NOMO-1 (cell line): ENCODE results near the gene EGFLAM.
"Not testable (repeated sequence)": the region's sequence is repeated elsewhere in the genome, so short reads cannot be mapped to it uniquely, and the experiment has no call there.

ENCODE experiments used
- DNase-seq, 2 experiments: peaks; one replicate each; lab custom pipeline; 2025; ENCODE audit not compliant: unreplicated experiment in 2 of 2; lab: John Stamatoyannopoulos, UW

The EGFLAM gene

GRCh38 chr5:38413696-38414095, 155.3 kb downstream of the EGFLAM start:
- DNase-seq = no peak

DNA sequence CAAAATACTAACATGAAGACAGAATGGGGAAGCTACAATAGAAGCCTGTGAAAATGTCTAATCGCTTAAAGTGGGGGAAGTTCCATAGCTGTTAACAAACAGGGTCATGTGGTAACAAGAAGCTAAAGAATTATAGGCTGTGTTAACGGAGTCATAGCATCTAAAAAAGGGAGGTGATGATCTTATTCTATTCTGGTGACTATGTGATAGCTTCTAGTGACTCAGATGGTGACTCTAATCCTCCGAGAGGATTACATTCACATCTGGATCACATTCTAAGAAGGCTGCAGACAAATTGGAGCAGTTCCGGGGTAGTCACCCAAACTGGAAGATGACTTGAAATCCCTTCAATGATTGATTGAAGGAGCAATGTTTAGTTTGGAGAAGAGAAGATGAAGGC, 156.0 kb downstream of the EGFLAM start:
- DNase-seq = no peak

- not testable (repeated sequence) for DNase-seq
Observed at GRCh38 chr5:38415772-38416171, 157.4 kb downstream of the EGFLAM start.

GRCh38 chr5:38417658-38418017, 159.3 kb downstream of the EGFLAM start:
- no peak for DNase-seq

DNA sequence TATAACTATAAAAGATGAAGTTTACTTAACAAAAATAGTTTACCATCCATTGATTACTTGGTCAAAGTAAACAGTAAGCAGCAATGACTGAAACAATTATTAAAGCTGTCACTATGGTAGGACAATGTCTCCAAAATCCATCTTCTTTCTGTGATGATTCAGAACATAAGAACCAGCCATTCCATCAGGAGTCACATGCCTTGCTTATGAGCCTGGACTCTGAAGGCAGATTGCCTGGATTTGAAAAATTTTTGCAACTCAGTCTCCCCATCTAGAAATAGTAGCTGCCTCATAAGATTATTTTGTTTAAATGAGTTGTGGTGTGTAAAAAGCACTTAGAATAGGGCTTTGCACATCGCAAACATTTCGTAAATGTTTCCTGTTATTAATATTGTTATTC, 161.9 kb downstream of the EGFLAM start:
- no peak for DNase-seq

DNA sequence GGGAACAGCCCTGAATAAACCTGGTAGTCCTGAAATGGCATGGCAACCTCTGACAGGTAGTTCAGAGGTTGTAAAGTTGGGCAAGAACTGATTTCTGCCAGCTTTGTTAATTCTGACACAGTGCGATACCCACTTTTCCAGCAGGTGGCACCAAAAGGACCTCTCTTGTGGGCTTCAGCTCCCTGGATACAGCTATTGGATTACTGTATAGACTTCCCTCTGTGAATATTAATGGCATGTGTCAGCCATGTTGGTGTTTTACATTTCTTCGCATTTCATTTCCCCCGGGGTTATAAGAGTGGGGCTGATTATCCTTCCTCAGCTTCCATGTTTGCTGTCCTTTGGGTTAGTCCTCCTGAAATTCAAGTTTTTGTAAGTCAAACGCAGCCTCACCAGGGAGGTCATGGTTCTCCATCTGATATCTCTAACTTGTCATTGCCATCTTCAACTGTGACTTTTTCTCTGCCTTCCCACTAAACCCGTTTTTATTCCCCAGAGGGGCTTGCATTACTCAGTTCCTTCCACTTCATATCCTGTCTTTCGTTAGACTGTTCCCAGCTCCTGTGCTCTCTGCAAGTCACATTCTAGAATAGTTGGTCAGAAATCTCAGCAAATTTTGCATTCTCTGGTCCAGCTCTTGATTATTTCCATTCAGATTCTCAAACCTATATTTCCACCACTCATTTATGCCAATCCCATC, 162.5 kb downstream of the EGFLAM start:
- DNase-seq = peak; percentile 23 to 45

DNA sequence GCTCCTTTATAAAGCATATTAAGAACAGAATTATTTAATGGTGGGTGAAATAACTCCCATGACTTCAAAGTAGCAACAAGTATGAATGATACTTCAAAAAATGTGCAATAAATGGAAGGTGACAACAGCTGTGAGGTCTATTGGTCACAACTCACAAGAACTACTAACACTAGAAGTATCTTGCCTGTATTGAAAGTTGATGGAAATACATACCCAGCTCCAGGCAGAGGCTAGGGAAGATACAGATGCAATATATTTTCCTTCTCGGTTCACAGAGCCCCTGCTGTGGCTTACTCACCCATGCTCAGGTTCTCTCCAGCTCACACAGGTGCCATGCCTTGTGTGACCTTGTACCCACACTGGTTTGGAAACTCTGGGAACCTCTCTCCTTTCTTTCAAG, 164.3 kb downstream of the EGFLAM start:
- no peak for DNase-seq

GRCh38 chr5:38423276-38424147, 165.2 kb downstream of the EGFLAM start:
- DNase-seq = no peak

- DNase-seq = no peak
Observed at GRCh38 chr5:38424148-38425060, 166.0 kb downstream of the EGFLAM start.

GRCh38 chr5:38426490-38426889, 168.1 kb downstream of the EGFLAM start:
- DNase-seq = no peak

- DNase-seq = no peak
Observed at GRCh38 chr5:38426986-38427950, 168.9 kb downstream of the EGFLAM start.

DNA sequence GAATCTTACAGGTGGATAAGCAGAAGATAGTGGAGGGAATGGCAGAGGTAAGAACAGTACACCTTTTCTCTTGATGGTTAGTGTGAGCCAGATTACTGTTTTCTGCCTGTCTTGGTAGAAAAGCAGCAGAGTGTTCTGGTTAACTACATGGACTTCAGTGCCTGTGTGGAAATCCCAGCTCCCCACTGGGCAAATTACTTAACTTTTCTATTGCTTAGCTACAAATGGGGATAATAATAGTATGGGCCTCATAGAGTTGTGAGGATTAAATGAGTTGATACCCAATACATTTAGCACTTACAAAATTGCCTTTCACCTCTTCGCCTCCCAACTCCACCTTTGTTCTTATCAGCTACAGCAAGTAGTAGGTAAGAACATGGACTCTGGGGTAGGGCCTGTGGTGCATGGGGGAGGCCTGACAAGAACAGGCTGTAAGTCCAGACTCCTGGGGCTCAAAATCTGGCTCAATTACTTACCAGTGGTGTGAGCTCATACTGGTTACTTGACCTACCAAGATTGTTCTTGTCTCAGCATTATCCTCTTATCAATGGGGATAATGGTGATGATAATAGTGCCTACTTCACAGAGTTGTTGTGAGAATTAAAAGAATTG, 173.0 kb downstream of the EGFLAM start:
- DNase-seq = no peak

DNA sequence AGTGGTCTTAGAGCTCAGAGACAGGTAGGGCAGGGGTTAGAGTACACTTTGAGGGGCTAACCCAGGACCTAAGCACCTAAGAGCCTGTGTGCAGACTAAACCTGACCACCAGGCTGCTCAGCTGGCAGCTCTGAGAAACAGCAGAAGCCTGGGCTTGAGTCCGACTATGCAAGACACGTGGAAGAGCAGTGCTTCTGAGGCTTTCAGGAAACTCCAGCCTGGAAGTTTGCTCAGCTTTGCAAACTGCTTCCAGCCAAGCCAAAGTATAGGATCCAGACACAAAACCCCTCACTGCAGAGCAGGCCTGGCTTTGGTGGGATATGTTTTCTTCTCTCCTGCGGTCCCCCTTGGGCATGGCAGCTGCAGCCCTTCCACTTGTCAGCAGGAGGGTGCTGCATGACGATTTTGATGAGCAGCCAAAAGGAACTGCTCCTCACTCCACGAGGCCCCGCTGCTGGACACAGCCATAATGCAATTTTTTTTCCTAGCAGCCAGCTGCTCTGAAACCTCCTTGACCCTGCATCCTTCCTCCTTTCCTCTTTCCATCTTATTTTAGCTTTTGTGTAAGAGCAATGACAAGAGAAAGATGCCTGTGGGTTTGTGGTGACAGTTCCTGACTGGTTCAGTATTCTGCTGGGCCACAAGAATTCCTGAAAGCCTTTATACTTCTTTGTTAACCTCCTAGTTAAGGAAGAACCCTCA, 175.0 kb downstream of the EGFLAM start:
- DNase-seq = no peak

- DNase-seq = no peak
Observed at GRCh38 chr5:38434966-38435705, 176.8 kb downstream of the EGFLAM start.

GRCh38 chr5:38438757-38439156, 180.4 kb downstream of the EGFLAM start:
- DNase-seq = no peak

GRCh38 chr5:38441453-38442246, 183.3 kb downstream of the EGFLAM start:
- peak; percentile 90 to 97 for DNase-seq

GRCh38 chr5:38442247-38442573, 183.9 kb downstream of the EGFLAM start:
- DNase-seq = no peak

DNA sequence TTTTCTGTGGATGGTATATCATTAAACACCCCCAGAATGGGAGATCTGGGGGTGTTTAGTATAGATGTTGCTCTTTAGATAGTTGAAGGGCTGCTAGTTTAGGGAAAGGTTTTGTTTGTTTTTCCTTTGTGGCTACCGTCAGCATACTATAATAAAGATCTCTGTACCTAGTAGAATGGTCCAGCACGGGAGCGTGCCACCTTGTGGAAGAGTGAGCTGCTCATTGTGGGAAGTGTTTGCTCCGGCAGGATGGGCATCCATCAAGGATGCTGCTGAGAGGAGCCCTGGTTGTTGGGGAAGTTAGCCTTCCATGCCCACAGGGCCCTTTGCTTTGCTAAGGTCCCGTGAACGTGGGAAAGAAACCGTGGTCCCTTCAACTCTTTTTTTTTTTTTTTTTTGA, 185.0 kb downstream of the EGFLAM start:
- DNase-seq = no peak
